Activated T-cell treated with anti-CD3 and anti-CD28 coated beads for 24 hours (primary cell): ENCODE data around the gene MAML2.

Experiments
- DNase-seq: peaks from one replicate; pipeline ENCODE4 v3.0.0-alpha.2; 2020; ENCODE audit warnings: low read depth

The MAML2 gene

DNA sequence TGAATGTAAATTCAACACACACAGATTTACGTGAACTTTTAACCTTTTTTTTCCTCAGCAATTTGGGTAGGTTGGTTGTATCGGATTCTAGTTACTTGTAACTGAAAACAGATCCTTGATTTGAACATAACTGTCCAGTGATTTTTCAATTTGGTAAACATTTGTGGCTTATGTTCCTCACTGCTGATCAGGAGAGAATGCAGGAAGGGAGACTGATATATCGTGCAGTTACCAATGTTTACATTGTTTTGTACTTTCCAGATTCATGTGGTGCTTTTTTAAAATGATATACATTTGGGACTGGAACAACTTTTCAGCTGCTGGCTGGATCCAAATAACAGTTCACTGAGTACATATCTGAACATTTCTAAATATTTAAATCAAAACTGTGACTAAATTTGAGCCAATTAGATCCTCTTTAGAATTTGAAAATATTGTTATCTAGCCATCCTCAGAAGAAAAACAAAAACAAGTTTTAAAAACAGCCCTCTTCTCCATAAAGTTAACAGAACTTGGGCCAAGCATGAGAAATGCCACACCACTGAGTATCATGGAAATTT lies 334.8 kb downstream of the MAML2 start:
- DNase-seq, result no peak

GRCh38 chr11:96006037-96006436 lies 337.0 kb downstream of the MAML2 start:
- no peak for DNase-seq

- no peak for DNase-seq
These were observed 338.1 kb downstream of the MAML2 start for GRCh38 chr11:96004862-96005261.

DNA sequence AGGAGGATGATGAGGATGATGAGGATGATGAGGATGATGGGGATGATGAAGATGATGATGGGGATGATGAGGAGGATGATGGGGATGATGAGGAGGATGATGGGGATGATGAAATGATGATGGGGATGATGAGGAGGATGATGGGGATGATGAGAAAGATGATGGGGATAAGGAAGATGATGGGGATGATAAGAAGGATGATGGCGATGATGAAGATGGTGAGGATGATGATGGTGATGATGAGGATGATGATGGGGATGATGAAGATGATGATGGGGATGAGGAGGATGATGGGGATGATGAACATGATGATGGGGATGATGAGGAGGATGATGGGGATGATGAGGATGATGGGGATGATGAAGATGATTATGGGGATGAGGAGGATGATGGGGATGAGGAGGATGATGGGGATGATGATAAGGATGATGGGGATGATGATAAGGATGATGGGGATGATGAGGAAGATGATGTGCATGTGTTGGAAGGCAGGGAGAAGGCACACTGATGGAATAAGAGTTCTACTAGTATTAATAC lies 340.2 kb downstream of the MAML2 start:
- DNase-seq, result no peak

DNA sequence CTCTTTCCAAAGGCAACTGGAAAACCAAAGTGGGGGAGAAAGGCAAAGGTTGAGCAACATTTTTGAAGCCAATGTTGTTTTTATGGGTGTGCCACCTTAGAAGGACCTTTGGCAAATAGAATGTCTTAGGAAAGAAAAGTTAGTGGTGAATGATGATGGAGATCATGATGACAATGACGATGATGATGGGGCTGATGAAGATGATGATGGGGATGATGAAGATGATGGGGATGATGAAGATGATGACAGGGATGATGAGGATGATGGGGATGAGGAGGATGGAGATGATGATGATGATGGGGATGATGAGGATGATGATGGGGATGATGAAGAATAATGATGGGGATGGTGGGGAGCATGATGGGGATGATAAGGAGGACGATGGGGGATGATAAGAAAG lies 340.7 kb downstream of the MAML2 start:
- DNase-seq, result no peak

DNA sequence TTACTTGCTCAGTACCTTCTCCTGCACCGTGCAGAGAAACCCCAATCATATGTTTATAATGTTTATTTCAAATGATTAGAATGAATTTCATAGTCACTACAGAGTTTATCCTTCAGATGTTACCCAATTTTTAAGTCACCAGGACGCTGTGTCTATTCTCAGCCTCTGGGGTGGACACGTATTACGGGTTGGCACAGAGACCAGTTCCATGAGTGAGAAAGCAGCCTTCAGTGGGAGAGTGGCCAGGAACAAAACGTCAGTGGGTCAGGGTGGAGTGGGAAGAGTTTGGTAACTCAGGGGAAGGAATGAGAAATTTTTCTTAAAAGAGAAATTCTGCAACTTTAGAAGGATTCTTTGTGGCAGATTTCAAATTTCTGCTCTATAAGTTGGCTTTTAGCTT lies 342.0 kb downstream of the MAML2 start:
- no peak for DNase-seq

DNA sequence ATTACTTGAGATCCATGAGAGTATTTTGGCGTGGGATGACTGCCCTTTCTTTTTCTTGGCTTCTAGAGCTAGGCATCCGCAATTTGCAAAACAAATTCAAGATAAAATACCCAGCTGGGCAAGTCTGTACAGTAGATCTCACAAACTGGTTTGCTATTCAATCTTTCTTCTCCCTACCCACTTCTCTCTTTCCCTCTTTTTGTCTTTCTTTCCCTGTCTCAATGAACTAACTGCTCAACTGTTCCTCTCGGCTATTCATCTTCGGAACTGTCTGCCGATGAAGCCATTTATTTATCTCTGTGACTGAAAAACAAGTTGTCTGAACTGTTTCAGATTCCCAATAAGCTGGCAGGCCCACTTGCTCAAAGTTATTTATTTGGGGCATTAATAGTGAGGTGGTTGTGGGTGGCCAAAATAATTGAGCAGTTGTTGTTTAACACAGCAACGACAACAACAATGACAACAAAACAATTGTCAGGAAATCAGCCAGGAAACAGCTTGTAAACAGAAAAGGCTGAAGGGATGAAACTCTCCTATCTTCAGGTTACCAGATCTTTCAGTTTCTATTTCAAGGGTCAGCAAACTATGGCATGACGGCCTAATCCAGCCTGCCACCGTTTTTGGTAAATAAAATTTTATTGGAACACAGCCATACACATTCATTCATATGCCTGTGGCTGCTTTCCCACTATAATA lies 343.1 kb downstream of the MAML2 start:
- DNase-seq, result no peak

GRCh38 chr11:95996621-95997235 lies 346.3 kb downstream of the MAML2 start:
- DNase-seq, result no peak

DNA sequence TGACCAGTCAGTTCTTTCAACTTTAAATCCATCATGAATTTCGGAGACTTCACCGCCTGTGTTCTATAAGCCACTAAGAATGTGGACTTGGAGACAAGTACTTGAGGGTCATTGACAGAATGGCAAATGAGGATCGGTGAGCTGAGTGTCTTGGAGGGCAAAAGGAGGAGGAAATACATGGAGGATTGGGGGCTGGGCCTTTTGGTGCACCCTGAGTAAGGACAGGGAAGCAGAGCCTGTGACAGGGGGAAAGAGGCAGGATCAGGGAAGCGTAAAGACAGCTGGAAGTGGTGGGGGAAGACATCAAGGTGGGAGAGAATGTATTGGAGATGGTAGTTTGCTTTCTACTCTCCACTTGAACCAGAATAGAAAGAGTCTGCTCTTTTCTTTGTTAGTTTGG lies 348.7 kb downstream of the MAML2 start:
- no peak for DNase-seq

DNA sequence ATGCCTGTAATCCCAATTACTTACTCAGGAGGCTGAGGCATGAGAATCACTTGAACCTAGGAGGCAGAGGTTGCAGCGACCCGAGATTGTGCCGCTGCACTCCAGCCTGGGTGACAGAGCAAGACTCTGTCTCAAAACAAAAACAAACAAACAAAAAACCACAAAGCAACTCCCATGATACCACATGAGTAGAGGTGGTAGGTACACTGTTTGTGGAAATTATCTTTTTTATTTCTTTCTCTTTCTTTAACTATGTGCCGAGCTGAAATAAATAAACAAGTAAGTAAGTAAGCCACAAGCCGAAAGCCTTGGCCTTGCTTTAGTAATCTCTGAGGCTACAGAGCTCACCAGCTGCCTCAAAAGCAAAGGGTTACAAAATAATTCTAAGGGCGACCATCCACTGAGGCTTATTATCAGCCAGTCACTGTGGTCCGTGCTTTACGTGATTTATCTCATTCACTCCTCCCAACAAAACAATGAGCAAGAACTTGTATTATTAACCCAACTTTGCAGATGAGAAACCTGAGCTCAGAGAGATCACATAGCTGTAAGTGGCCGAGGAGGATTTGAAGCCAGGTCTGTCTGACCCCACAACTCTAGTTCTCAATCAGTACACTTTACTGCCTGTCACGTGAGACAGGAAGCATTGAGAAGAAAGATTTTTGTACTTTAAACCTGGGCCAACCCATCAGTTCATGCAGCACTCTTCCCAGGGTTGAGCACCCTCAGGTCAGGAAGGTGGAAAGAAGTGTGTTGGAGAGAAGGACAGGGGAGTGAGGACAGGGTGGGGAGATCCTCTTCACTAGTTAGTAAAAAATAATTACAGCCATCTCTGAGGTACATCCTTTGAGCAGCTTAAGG lies 349.3 kb downstream of the MAML2 start:
- no peak for DNase-seq

DNA sequence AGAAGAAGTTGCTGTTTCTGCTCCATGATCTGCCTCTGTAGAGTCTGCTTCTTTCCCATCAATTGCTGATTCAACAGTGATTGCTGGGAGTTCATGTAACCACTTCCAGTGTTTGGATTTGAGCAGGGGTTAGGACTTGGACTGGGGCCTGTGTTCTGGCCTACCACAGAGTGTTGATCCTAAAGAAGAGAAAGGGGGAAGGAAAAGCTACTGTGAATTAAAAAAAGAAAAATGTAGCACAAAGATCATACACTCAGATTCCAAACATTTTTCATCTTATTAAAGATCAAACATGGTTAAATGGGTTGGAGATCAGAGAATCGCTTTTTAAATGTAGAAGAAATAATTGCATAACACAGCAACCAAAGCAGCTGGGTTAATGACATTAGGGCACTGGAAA lies 351.4 kb downstream of the MAML2 start:
- no peak for DNase-seq

- no peak for DNase-seq
These were observed 351.9 kb downstream of the MAML2 start for GRCh38 chr11:95991101-95991500.

GRCh38 chr11:95989780-95990179 lies 353.2 kb downstream of the MAML2 start:
- DNase-seq, result no peak

- DNase-seq, result no peak
These were observed 353.9 kb downstream of the MAML2 start for GRCh38 chr11:95989076-95989605.

GRCh38 chr11:95985174-95985808 lies 357.7 kb downstream of the MAML2 start:
- DNase-seq, result no peak

DNA sequence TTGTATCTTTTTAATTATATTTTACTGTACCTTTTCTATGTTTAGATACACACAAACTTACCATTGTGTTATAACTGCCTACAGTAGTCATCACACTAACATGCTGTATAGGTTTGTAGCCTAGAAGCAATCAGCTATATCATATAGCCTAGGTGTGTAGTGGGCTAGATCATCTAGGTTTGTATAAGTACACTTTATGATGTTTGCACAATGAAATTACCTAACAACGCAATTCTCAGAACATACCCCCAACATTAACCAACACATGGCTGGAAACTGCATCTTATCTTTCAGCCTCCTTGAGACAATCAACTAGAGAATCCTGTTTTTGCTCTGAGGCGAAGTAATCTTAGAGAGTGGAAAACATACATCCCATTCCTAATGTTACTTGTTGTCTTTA lies 358.9 kb downstream of the MAML2 start:
- DNase-seq, result no peak

DNA sequence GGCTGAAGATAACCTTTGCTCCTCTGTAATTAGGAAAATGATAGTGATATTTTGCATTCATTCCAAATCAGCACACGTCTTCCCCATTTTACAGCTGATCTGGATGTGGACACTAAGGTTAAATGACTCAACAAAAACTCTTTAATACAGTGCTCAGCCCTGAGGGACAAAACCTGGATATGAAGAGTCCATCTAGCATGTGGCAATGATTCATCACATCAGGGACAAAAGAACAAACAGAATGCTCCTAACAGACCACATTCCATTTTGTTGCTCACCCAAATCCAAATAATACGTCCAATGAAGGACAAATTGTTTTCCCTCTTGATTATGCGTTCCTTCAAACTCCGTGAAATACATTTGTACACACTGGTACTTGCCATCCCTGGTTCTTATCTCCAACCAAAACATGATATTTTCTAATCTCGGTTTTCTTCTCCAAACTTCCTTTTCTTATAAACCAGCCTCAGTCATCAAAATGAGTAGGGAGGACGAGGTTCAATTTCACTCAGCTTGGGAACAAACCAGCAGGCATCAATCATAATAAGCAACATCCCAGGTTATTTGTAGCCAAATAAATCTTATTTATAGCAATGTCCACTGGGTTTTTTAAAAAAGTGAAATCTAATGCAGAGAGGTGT lies 365.3 kb downstream of the MAML2 start:
- no peak for DNase-seq

DNA sequence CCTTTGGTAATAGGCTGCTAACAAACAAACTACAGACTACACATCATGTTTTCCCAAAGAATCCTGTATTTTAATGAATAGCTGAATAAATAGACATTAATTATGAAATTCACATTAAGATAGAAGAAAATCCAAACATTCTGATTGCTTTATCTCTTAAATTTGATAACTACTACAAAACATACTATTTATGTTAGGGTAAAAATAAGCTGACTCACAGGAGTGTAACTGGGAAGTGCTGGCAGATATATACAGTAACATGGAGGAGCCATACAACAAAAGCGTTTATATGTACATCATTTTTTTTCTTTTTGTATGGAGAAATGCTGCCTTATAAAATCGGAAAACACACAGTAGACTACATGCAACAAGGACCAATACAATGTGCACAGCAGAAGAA lies 366.4 kb downstream of the MAML2 start:
- no peak for DNase-seq

GRCh38 chr11:95975343-95975742 lies 367.7 kb downstream of the MAML2 start:
- DNase-seq, result no peak

DNA sequence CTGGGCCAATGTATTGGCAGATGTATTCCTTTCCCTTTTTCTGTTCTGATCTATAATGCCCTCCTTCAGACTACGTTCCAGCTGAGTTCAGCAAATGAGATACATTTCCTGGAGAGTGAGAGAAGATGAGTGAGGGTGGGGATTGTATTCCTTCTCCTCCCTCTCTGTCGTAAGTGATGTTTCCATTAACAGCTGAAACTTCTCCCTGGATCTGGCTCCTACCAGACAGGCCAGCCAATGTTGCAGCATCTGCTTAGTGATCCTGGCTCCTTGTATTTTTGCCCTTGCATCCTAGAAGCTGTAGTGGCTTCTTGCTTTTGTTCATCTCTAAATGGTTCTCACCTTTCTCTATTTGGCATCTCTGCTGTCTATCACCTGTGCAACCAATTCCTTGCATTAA lies 370.9 kb downstream of the MAML2 start:
- DNase-seq, result no peak

- no peak for DNase-seq
These were observed 374.4 kb downstream of the MAML2 start for GRCh38 chr11:95968585-95968984.
